K562 (cell line): ENCODE measurements around the gene COA3. TPM values are rescaled to one million over a fixed set of nuclear protein-coding genes. Genes with fewer than 3 reads are reported as not detected.

Experiments used
- ATAC-seq: fragments of 200-7000 bp; cut with Tn5 transposase; 3 replicates; pipeline ENCODE4 v1.9.1; 2020; ENCODE audit warnings: moderate library complexity
- BruUV-seq: library from RNA; stranded (reverse); fragments of 400-500 nt; replicated peaks from 2 replicates; lab custom pipeline; 2021; lab: Mats Ljungman, UMichigan
- CTCF ChIA-PET: fragments of 300-600 bp; formaldehyde crosslinking; extraction: SDS; loops from one replicate; lab custom pipeline; 2021; ENCODE audit warnings: low intra/inter-chr PET ratio; lab: Yijun Ruan, JAX
- POLR2A ChIA-PET: fragments of 300-600, 350-650 bp; sonication (Branson Sonifier 250); formaldehyde crosslinking; extraction: SDS; loops from one replicate; lab custom pipeline; 2021; ENCODE audit warnings: antibody characterized with exemption, inconsistent platforms; lab: Yijun Ruan, JAX
- DNase-seq, 4 experiments: peaks; one replicate each; pipeline versions ENCODE4 v3.0.0 to v3.0.0-alpha.2; 2011 to 2018; ENCODE audit warnings: low spot score in 3 of 4, mixed read lengths in 3 of 4; ENCODE audit errors: extremely low read depth in 1 of 4
- FAIRE-seq: peaks from 2 replicates; lab custom pipeline; 2011; peaks lifted over from hg19 to GRCh38; lab: Jason Lieb, UNC
- H2AFZ ChIP-seq: 2 replicates; pipeline ENCODE4 v1.6.0; 2011; ENCODE audit warnings: low read depth, low read length, control low read depth, inconsistent platforms
- H3K27ac ChIP-seq: fragments of 200-600 bp; 3 replicates; pipeline ENCODE4 v1.8.0; 2011; ENCODE audit warnings: low read depth, mild to moderate bottlenecking, control low read depth, inconsistent platforms, low read length, moderate library complexity, mixed read lengths; ENCODE audit errors: extremely low read depth
- H3K27me3 ChIP-seq, 2 experiments: fragments of 300-600 bp in 1 of 2; 2 replicates in 1 of 2; 3 replicates in 1 of 2; pipeline versions ENCODE4 v1.6.0 to v1.8.0; 2011; ENCODE audit warnings: inconsistent platforms in 2 of 2, low read length in 2 of 2, mild to moderate bottlenecking in 1 of 2, mixed read lengths in 1 of 2, moderate library complexity in 1 of 2; ENCODE audit not compliant: control insufficient read depth in 2 of 2, insufficient read depth in 2 of 2
- H3K36me3 ChIP-seq: fragments of 300-600 bp; 3 replicates; pipeline ENCODE4 v1.8.0; 2011; ENCODE audit warnings: mild to moderate bottlenecking, low read length, inconsistent platforms; ENCODE audit not compliant: control insufficient read depth, insufficient read depth
- H3K4me1 ChIP-seq, 2 experiments: fragments of 200-600 bp in 1 of 2; replicated peaks in 1 of 2; 2 replicates in 1 of 2; 3 replicates in 1 of 2; pipeline versions ENCODE4 v1.5.1 to v1.8.0; 2011; ENCODE audit warnings: inconsistent platforms in 2 of 2, low read length in 2 of 2, mild to moderate bottlenecking in 1 of 2, mixed read lengths in 1 of 2, moderate library complexity in 1 of 2; ENCODE audit not compliant: control insufficient read depth in 2 of 2, insufficient read depth in 2 of 2
- H3K4me2 ChIP-seq: 2 replicates; pipeline ENCODE4 v1.6.1; 2011; ENCODE audit warnings: low read length, control low read depth, inconsistent platforms, mixed read lengths; ENCODE audit not compliant: insufficient read depth
- H3K4me3 ChIP-seq: fragments of 200-600 bp; sonication (generic), shearing (Covaris generic); 2 replicates; pipeline ENCODE4 v1.5.1; 2016; ENCODE audit warnings: control low read depth, inconsistent platforms
- H3K79me2 ChIP-seq: fragments of 200-600 bp; 3 replicates; pipeline ENCODE4 v1.8.0; 2011; ENCODE audit warnings: low read length, inconsistent platforms; ENCODE audit not compliant: control insufficient read depth, insufficient read depth
- H3K9ac ChIP-seq, 2 experiments: 2 replicates each; pipeline versions ENCODE4 v1.6.0 to v1.6.1; 2011; ENCODE audit warnings: low read depth in 2 of 2, low read length in 2 of 2, control low read depth in 1 of 2, inconsistent platforms in 1 of 2, mild to moderate bottlenecking in 1 of 2, mixed read lengths in 1 of 2; ENCODE audit not compliant: insufficient read depth in 1 of 2
- H3K9me1 ChIP-seq: one replicate; pipeline ENCODE4 v1.6.0; 2011; ENCODE audit warnings: inconsistent platforms, mild to moderate bottlenecking, low read length, moderate library complexity; ENCODE audit not compliant: control insufficient read depth, insufficient read depth
- H3K9me3 ChIP-seq: replicated peaks from 2 replicates; pipeline ENCODE4 v1.5.1; 2011; ENCODE audit warnings: low read depth, low read length, inconsistent platforms; ENCODE audit not compliant: control insufficient read depth, insufficient read depth
- H4K20me1 ChIP-seq: replicated peaks from 2 replicates; pipeline ENCODE4 v1.6.1; 2011; ENCODE audit warnings: low read length, inconsistent platforms, mixed read lengths; ENCODE audit not compliant: control insufficient read depth, insufficient read depth
- GATAD2B ChIP-seq: fragments of 450-650 bp; IDR thresholded peaks from 2 replicates; pipeline ENCODE4 v1.6.1; 2017; ENCODE audit warnings: mild to moderate bottlenecking, borderline replicate concordance
- LCOR ChIP-seq: sonication (generic); formaldehyde crosslinking; IDR thresholded peaks from 2 replicates; pipeline ENCODE4 v1.8.0; 2022; ENCODE audit warnings: mild to moderate bottlenecking, missing genetic modification reagents
- WHSC1 ChIP-seq: IDR thresholded peaks from one replicate; pipeline ENCODE4 v1.6.1; 2012; ENCODE audit warnings: low read length, control low read depth, inconsistent platforms
- XRCC4 ChIP-seq: IDR thresholded peaks from one replicate; pipeline ENCODE4 v1.6.1; 2011; ENCODE audit not compliant: insufficient read depth, insufficient read length; ENCODE audit errors: extremely low read depth
- YBX1 ChIP-seq: fragments of 450-650 bp; IDR thresholded peaks from 2 replicates; pipeline ENCODE4 v1.7.1; 2016; ENCODE audit warnings: mild to moderate bottlenecking
- ZKSCAN3 ChIP-seq: fragments of 250-450 bp; sonication (Bioruptor Pico); IDR thresholded peaks from 2 replicates; pipeline ENCODE4 v1.4.0; 2020
- ZNF280A ChIP-seq: fragments of 450-650 bp; IDR thresholded peaks from 2 replicates; pipeline ENCODE4 v1.6.1; 2018; ENCODE audit warnings: mild to moderate bottlenecking, low read depth; ENCODE audit not compliant: partially characterized antibody
- ZNF347 ChIP-seq: fragments of 450-650 bp; formaldehyde crosslinking; IDR thresholded peaks from 2 replicates; pipeline ENCODE4 v1.4.0; 2020; ENCODE audit warnings: low read depth, mild to moderate bottlenecking, moderate library complexity
- ZNF609 ChIP-seq: sonication (generic); formaldehyde crosslinking; IDR thresholded peaks from 2 replicates; pipeline ENCODE4 v1.8.1; 2023; ENCODE audit warnings: missing genetic modification reagents, mild to moderate bottlenecking, borderline replicate concordance
- ZNF668 ChIP-seq: fragments of 250-450 bp; sonication (Bioruptor Pico); IDR thresholded peaks from 2 replicates; pipeline ENCODE4 v1.8.0; 2022; ENCODE audit warnings: mild to moderate bottlenecking, inconsistent platforms
- ZNF696 ChIP-seq: fragments of 250-450 bp; sonication (Bioruptor Pico); conservative IDR thresholded peaks from 2 replicates; pipeline ENCODE4 v1.4.0; 2020; ENCODE audit warnings: mild to moderate bottlenecking, moderate library complexity
- WGBS: fragments of 100-300 bp; shearing (Covaris generic); methylation state at CpG from one replicate; pipeline ENCODE4 v1.1.6; 2016; ENCODE audit warnings: low coverage, mixed read lengths; ENCODE audit not compliant: insufficient coverage; ENCODE audit errors: missing lambda C conversion rate; 5-methylcytosine and 5-hydroxymethylcytosine counted together
- in situ Hi-C: fragments of 300-500 bp; cut with MboI; formaldehyde crosslinking; loops from 4 replicates; pipeline ENCODE4 v1.15.0; 2018; ENCODE audit warnings: inconsistent platforms, mixed read lengths
- intact Hi-C: fragments of 100-400 bp; cut with micrococcal nuclease; formaldehyde crosslinking; loops from 2 replicates; pipeline ENCODE4 v1.14.2; 2022
- polyA plus RNA-seq, 8 experiments: library from polyadenylated mRNA; depleted of rRNA in 4 of 8; stranded (reverse) in 5 of 8; unstranded in 3 of 8; fragments of >200 nt; fragmentation: Nextera tagmentation in 2 of 8; fragmentation: Illumina TruSeq in 1 of 8; extraction: Ambion mirVana in 2 of 8; extraction: Trizol in 1 of 8; gene quantifications; 2 replicates each; pipeline versions ENCODE4 v1.2.1 to v1.2.3, GENCODE V29; 2011 to 2014; ENCODE audit warnings: inconsistent platforms in 1 of 8, missing spikeins in 1 of 8
- total RNA-seq, 7 experiments: library from RNA; depleted of rRNA in 6 of 7; stranded (reverse); fragments of >200 nt in 6 of 7; fragmentation: Illumina TruSeq in 2 of 7; extraction: Trizol in 2 of 7; gene quantifications; 2 replicates each; pipeline versions ENCODE4 v1.2.1 to v1.2.3, GENCODE V29; 2011 to 2021; ENCODE audit warnings: low replicate concordance in 1 of 7
- TF ChIP-seq, protein P1 (sequence below): fragments of 250-450 bp; sonication (Bioruptor Pico); IDR thresholded peaks from 2 replicates; pipeline ENCODE4 v1.8.0; 2021; ENCODE audit warnings: moderate library complexity, mild to moderate bottlenecking, inconsistent platforms

Gene COA3
- total and polyA plus RNA-seq, 9 of the 15 experiments (the other 6 are each of a cell fraction or from before 2014, with no cell fraction given), result 49.6 to 153 (median 61.4) TPM

DNA sequence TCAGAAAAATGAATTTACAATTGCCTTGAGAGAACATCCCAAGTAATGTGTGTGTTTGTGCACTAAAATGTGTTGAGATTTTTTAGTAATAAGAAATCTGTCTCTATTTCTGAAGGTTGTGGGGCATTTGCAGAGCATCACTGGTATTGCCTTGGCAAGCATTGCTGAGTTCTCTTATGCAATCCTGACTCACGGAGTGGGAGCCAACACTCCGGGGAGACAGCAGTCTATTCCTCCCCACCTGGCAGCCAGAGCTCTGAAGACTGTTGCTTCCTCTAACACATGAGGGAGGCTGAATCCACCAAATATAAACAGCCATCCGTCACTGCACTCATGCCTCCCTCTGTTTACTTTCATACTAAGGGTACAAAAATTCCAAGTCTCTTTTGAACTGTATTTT, 10.7 kb upstream of the COA3 start (continued):
- TF ChIP-seq ZKSCAN3 (CRISPR knock-in tag), result no peak

DNA sequence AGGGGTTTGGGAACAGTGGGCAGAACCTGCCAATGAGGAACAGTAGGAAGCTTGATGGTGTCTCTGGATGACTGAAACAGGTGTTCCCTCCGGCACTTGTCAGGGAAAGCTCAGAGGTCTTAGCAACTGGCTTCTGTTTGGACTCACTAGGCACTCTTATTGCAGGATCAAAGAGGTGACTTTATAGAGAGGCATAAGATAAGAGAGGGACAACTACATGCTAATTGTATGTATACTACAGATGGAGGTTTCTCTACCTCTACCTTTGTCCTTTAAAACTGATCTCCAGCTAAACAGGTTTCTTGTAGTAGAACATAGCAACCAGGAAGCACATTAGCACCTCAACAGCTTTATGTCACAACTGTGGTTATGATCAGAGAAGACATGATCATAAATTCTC, 7.7 kb upstream of the COA3 start:
- no peak overlapping the region for H3K27ac ChIP-seq
- H3K9ac ChIP-seq, result no peak overlapping the region
- peaks cover 22% of the 10 kb centered on the region; the same call in 2 of the 3 replicates for H3K36me3 ChIP-seq
- H3K27me3 ChIP-seq, result no peaks in the 10 kb centered on the region
- 80% methylated on average over 1 of the region's 1 CpG for WGBS
- no peak overlapping the region for H3K4me2 ChIP-seq
- BruUV-seq, result no TSS peak
- ATAC-seq, result no peak
- in situ Hi-C loops (no loop called here), intact Hi-C loops (no loop called here)
- peaks cover 0 to 11% of the 10 kb centered on the region in 2 experiments; a peak in 3 of 5 replicates for H3K4me1 ChIP-seq
- no peaks in the 10 kb centered on the region for H3K79me2 ChIP-seq
- H3K9me1 ChIP-seq, result no peaks in the 10 kb centered on the region
- CTCF ChIA-PET, result no interaction called here
- H3K4me3 ChIP-seq, result no peak overlapping the region
- no peaks in the 10 kb centered on the region for H4K20me1 ChIP-seq
- POLR2A ChIA-PET, result interaction anchor here (1.1 to 2.6 kb wide), 2 partner anchors 9 to 12 kb away, joined by 3 to 7 read pairs; no protein-coding TSS in a partner anchor
- no peak for DNase-seq
- H3K9me3 ChIP-seq, result no peaks in the 10 kb centered on the region
- FAIRE-seq, result no peak
- H2AFZ ChIP-seq, result no peak overlapping the region
- TF ChIP-seq WHSC1 (no peak), ZNF668 (CRISPR knock-in tag) (no peak), ZNF696 (CRISPR knock-in tag) (no peak), XRCC4 (no peak), YBX1 (no peak), ZNF609 (CRISPR knock-in tag) (no peak), GATAD2B (no peak), ZNF347 (no peak), ZNF280A (no peak), LCOR (CRISPR knock-in tag) (no peak)
- TF ChIP-seq, protein P1, sequence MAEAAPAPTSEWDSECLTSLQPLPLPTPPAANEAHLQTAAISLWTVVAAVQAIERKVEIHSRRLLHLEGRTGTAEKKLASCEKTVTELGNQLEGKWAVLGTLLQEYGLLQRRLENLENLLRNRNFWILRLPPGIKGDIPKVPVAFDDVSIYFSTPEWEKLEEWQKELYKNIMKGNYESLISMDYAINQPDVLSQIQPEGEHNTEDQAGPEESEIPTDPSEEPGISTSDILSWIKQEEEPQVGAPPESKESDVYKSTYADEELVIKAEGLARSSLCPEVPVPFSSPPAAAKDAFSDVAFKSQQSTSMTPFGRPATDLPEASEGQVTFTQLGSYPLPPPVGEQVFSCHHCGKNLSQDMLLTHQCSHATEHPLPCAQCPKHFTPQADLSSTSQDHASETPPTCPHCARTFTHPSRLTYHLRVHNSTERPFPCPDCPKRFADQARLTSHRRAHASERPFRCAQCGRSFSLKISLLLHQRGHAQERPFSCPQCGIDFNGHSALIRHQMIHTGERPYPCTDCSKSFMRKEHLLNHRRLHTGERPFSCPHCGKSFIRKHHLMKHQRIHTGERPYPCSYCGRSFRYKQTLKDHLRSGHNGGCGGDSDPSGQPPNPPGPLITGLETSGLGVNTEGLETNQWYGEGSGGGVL, result no peak
